Measurements from ENCODE around the gene BDH1. TPM values are rescaled to one million over a fixed set of nuclear protein-coding genes. Genes with fewer than 3 reads are reported as not detected.
"Not testable (repeated sequence)": the region's sequence is repeated elsewhere in the genome, so short reads cannot be mapped to it uniquely, and the experiment has no call there.

Gene BDH1
- total RNA-seq, 1 donor from 2014 or later = not detected

GRCh38 chr3:197480320-197480719 is 75.4 kb downstream of the BDH1 start:
- intact Hi-C loops (cut with DNase I) = no loop called here
- no peak for TF ChIP-seq CTCF (IDR thresholded peaks at IDR 0.05)
- H3K27ac ChIP-seq = no peak overlapping the region
- H3K4me1 ChIP-seq = no peaks in the 10 kb centered on the region
- no peaks in the 10 kb centered on the region for H3K36me3 ChIP-seq
- no peak for DNase-seq (ENCODE audit: low spot score in 2 of 2)
- no peak overlapping the region for H3K4me3 ChIP-seq
- H3K27me3 ChIP-seq = no peaks in the 10 kb centered on the region
- no peaks in the 10 kb centered on the region for H3K9me3 ChIP-seq

DNA sequence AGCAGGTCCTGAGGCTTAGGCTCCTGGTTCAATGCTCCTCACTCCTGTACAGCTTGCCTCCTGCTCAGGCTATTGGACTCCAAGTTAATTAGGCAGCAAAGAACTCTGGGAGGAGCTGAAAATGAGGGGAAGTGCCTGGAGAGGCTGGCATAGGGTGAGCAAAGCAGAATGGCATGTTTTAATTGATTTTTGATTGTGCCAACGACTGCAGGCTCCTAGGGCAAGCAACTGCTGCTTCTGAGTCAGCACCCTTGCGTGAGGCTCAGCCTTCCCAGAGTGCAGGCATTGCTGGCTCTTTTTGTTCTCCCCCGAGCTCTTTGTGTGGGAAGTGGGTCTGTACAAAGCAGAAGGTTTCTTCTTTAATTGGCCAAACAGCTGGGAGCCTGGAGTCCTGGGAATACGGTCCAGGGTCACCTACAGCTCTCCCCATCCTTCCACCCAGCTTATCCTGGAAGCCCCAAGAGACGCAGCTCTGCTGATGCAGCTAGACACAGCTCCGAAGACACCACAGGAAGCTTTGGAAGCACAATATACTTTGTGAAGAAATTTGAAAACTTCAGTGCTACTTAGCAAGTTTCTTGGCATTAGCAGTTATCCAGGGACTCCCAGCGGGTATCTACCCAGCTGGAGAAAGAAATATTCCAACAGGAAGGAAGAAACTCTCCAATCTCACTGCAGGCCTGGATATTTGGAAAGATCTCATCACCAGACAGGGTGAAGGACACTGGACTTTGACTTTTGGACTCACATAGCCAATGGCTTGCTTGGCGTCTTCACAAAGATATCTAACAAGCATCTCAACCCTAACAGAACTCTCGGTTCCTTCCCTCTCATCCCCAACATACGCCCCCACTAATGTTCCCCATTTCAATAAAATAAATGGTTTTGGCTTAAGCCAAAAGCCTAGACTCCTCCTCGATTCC is 76.8 kb downstream of the BDH1 start:
- H3K4me3 ChIP-seq = no peak overlapping the region
- intact Hi-C loops (cut with DNase I) = no loop called here
- H3K36me3 ChIP-seq = no peaks in the 10 kb centered on the region
- no peaks in the 10 kb centered on the region for H3K27me3 ChIP-seq
- TF ChIP-seq CTCF (IDR thresholded peaks at IDR 0.05) = no peak
- no peaks in the 10 kb centered on the region for H3K4me1 ChIP-seq
- H3K9me3 ChIP-seq = no peaks in the 10 kb centered on the region
- no peak for DNase-seq (ENCODE audit: low spot score in 2 of 2)
- H3K27ac ChIP-seq = no peak overlapping the region

- DNase-seq (ENCODE audit: low spot score in 2 of 2); H3K27ac ChIP-seq; H3K4me3 ChIP-seq; H3K36me3 ChIP-seq; H3K9me3 ChIP-seq; H3K27me3 ChIP-seq; H3K4me1 ChIP-seq; intact Hi-C loops (cut with DNase I): not testable (repeated sequence)
Observed at GRCh38 chr3:197477816-197478215, 78.0 kb downstream of the BDH1 start.

DNA sequence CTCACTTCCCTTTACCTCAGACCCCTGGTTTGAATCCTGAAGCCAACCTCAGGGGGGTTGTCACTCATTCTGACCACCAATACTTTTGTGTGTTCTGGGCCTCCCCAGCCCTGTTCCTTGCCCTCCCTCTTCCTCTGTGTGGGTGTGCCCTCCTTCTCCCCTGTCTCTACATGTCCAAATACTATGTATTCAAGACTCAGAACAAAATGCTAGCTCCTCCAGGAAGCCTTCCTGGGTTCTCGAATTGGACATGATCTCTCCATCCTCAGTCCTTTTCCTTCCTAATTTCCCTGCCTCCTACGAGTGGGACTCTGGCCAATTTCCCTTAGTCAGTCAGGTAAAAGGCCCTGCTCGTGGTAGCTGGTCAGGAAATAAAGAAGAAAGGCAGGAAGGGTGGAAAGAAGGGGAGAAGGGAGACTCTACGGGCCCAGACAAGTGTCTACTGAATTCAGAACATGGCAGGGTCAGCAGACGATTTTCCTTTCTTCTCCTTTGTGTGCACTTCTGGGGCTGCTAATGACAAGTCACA is 79.7 kb downstream of the BDH1 start:
- Histone ChIP-seq H3K27me3 (no peaks in the 10 kb centered on the region), H3K9me3 (no peaks in the 10 kb centered on the region), H3K4me1 (no peaks in the 10 kb centered on the region), H3K27ac (no peak overlapping the region), H3K36me3 (no peaks in the 10 kb centered on the region), H3K4me3 (no peak overlapping the region)
- intact Hi-C loops (cut with DNase I) = no loop called here
- DNase-seq (ENCODE audit: low spot score in 2 of 2) = no peak
- TF ChIP-seq CTCF (IDR thresholded peaks at IDR 0.05) = no peak

DNA sequence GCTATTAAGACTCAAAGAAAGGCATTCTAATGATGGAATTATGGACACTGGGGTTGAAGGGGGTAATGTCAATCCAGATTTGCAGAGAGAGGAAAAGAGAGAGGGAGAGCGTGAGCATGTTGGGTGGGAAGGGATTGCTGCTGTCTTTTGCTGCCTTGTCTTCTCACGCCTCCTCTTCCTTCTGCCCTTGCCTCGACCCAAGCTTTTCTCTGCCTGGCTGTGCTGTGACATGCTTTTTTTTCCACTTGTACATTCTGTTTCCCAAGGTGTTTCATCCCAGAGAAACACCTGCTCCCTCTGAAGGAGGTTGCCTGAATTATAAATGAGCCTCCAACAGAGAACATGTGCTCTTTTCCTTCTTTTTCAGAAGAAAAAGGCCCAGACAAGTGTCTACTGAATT is 80.3 kb downstream of the BDH1 start:
- Histone ChIP-seq H3K27ac (no peak overlapping the region), H3K27me3 (no peaks in the 10 kb centered on the region), H3K4me1 (no peaks in the 10 kb centered on the region), H3K4me3 (no peak overlapping the region), H3K36me3 (no peaks in the 10 kb centered on the region), H3K9me3 (no peaks in the 10 kb centered on the region)
- intact Hi-C loops (cut with DNase I) = no loop called here
- no peak for DNase-seq (ENCODE audit: low spot score in 2 of 2)
- TF ChIP-seq CTCF (IDR thresholded peaks at IDR 0.05) = no peak

- Histone ChIP-seq H3K27me3 (no peaks in the 10 kb centered on the region), H3K4me1 (no peaks in the 10 kb centered on the region), H3K27ac (no peak overlapping the region), H3K9me3 (no peaks in the 10 kb centered on the region), H3K4me3 (no peak overlapping the region), H3K36me3 (no peaks in the 10 kb centered on the region)
- DNase-seq (ENCODE audit: low spot score in 2 of 2) = no peak
- TF ChIP-seq CTCF (IDR thresholded peaks at IDR 0.05) = no peak
- intact Hi-C loops (cut with DNase I) = no loop called here
Observed at GRCh38 chr3:197472151-197472550, 83.6 kb downstream of the BDH1 start.
